Psoas muscle (tissue), 8 donors: Measurements from ENCODE around the gene LTO1. TPM values are rescaled to one million over a fixed set of nuclear protein-coding genes. Genes with fewer than 3 reads are reported as not detected.

ENCODE experiments used
- ATAC-seq, 4 donors: fragments of 200-7000 bp; cut with Tn5 transposase; one replicate each; pipeline ENCODE4 v1.9.1; 2020; ENCODE audit warnings: moderate library complexity in 3 of 4, mild to moderate bottlenecking in 2 of 4
- DNase-seq, 2 donors: peaks; one replicate each; pipeline ENCODE4 v3.0.0-alpha.2; 2020
- H3K27ac ChIP-seq: fragments of 200-600 bp; one replicate; pipeline ENCODE4 v1.8.0; 2022
- H3K27me3 ChIP-seq, 3 donors: fragments of 200-600 bp in 1 of 3; one replicate each; pipeline versions ENCODE4 v1.6.1 to v1.8.0; 2013 to 2022; ENCODE audit warnings: low read length in 2 of 3, mild to moderate bottlenecking in 2 of 3, moderate library complexity in 1 of 3; ENCODE audit not compliant: insufficient read depth in 3 of 3
- H3K36me3 ChIP-seq, 2 donors: fragments of 200-600 bp in 1 of 2; one replicate each; pipeline versions ENCODE4 v1.6.1 to v1.8.0; 2013 to 2022; ENCODE audit warnings: low read depth in 1 of 2, mild to moderate bottlenecking in 1 of 2, moderate library complexity in 1 of 2; ENCODE audit not compliant: insufficient read depth in 1 of 2
- H3K4me1 ChIP-seq: fragments of 200-600 bp; one replicate; pipeline ENCODE4 v1.8.0; 2022
- H3K4me3 ChIP-seq: fragments of 200-600 bp; one replicate; pipeline ENCODE4 v1.8.0; 2022; ENCODE audit warnings: mild to moderate bottlenecking
- H3K9me3 ChIP-seq: fragments of 200-600 bp; one replicate; pipeline ENCODE4 v1.8.0; 2022
- WGBS, 3 donors: extraction: QIAGEN DNeasy Blood & Tissue Kit; methylation state at CpG; one replicate each; pipeline versions ENCODE4 v1.1.6 to v1.1.7; 2013; 5-methylcytosine and 5-hydroxymethylcytosine counted together
- intact Hi-C, 2 donors: fragments of 100-400 bp; cut with DNase I; formaldehyde crosslinking; loops; one replicate each; pipeline versions ENCODE4 v1.11.0 to v1.14.2; 2022
- long read RNA-seq, 2 donors: library from polyadenylated mRNA; unstranded; transcript quantifications; one replicate each; pipeline ENCODE4 v2.0.0, GENCODE V29; 2021
- polyA plus RNA-seq, 3 donors: library from polyadenylated mRNA; stranded (reverse); fragments of 200-250 nt; gene quantifications; one replicate each; pipeline ENCODE4 v1.2.3, GENCODE V29; 2013
- total RNA-seq, 4 donors: library from RNA; stranded (reverse); fragmentation: NEBNext Ultra II Directional in 2 of 4; extraction: Animal tissue kit (Norgen Biotek cat#: 25700) in 2 of 4; gene quantifications; one replicate each; pipeline versions ENCODE4 v1.2.1 to v1.2.4, GENCODE V29; 2021 to 2023
- TF ChIP-seq, protein P1 (sequence below): fragments of 200-600 bp; IDR thresholded peaks from one replicate; pipeline ENCODE4 v1.8.0; 2022; ENCODE audit warnings: antibody characterized with exemption
- donor health status: healthy with polysubstance abuse.
- donor health status: DM: no; HTN: no; CAD: no; lungs with moderate emphysema.
- donor health status: Bipolar disorder and iron deficiency.
- donor health status: healthy.
- donor health status: DM: yes; HTN: yes; CAD: no.
- donor health status: DM: no; HTN: no; CAD: no.
- donor health status: DM: no; HTN: no; CAD: no.
- donor health status: DM: yes; HTN: yes; CAD: no.

The LTO1 gene, protein sequence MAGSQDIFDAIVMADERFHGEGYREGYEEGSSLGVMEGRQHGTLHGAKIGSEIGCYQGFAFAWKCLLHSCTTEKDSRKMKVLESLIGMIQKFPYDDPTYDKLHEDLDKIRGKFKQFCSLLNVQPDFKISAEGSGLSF
- 10 to 100 TPM in 1 of 4 donors, 1 to 10 TPM in 3; 8.5 to 15.5 (median 8.7) TPM for total RNA-seq
- polyA plus RNA-seq = 10 to 100 TPM in 2 of 3 donors, 1 to 10 TPM in 1; 9.2 to 28.1 (median 21.0) TPM
- long read RNA-seq, donor 1, partial matches to known transcripts = 0 of 10 reads
- long read RNA-seq, donor 1, other reads (novel, unspliced or antisense) = 4 of 10 reads
- long read RNA-seq, donor 2, transcript LTO1-215 (4 exons, 444 nt) = minor isoform, 6 of 27 reads
- long read RNA-seq, donor 2, transcript LTO1-201 (5 exons, 2,478 nt) = major isoform, 13 of 27 reads
- long read RNA-seq, donor 2, partial matches to known transcripts = 1 of 27 reads
- long read RNA-seq, donor 2, other reads (novel, unspliced or antisense) = 7 of 27 reads

GRCh38 chr11:69674886-69675714 is at the start of gene LTO1:
Gene LTO1, minus strand, starts transcription at chr11:69675353. Its CDS starts 114 bp downstream, at chr11:69675239.
- peak within 1 kb of the TSS; percentile 88 for H3K4me3 ChIP-seq
- H3K9me3 ChIP-seq = no peaks in the 10 kb centered on the region
- peaks cover 29% of the 10 kb centered on the region for H3K4me1 ChIP-seq
- TF ChIP-seq, protein P1, sequence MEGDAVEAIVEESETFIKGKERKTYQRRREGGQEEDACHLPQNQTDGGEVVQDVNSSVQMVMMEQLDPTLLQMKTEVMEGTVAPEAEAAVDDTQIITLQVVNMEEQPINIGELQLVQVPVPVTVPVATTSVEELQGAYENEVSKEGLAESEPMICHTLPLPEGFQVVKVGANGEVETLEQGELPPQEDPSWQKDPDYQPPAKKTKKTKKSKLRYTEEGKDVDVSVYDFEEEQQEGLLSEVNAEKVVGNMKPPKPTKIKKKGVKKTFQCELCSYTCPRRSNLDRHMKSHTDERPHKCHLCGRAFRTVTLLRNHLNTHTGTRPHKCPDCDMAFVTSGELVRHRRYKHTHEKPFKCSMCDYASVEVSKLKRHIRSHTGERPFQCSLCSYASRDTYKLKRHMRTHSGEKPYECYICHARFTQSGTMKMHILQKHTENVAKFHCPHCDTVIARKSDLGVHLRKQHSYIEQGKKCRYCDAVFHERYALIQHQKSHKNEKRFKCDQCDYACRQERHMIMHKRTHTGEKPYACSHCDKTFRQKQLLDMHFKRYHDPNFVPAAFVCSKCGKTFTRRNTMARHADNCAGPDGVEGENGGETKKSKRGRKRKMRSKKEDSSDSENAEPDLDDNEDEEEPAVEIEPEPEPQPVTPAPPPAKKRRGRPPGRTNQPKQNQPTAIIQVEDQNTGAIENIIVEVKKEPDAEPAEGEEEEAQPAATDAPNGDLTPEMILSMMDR = no peak
- H3K36me3 ChIP-seq = peaks cover 0 to 27% of the 10 kb centered on the region in 2 donors
- peak; percentile 97 to 98 for DNase-seq
- 3 to 4% (median 3%) methylated on average over 65 to 72 of the region's 72 CpGs for WGBS, 3 donors
- peak within 1 kb of the TSS; percentile 89 for H3K27ac ChIP-seq
- ATAC-seq = peak; percentile 99 to 100 (median 100)
- H3K27me3 ChIP-seq = no peaks in the 10 kb centered on the region
- intact Hi-C loops = no loop called here

GRCh38 chr11:69721745-69722144 is 46.6 kb upstream of the LTO1 start:
- H3K4me1 ChIP-seq = no peaks in the 10 kb centered on the region
- DNase-seq (no peak), ATAC-seq (no peak)
- H3K4me3 ChIP-seq = no peak overlapping the region
- no peaks in the 10 kb centered on the region for H3K36me3 ChIP-seq
- intact Hi-C loops = no loop called here
- no peaks in the 10 kb centered on the region for H3K9me3 ChIP-seq
- peaks cover 0 to 92% (median 20%) of the 10 kb centered on the region in 3 donors for H3K27me3 ChIP-seq
- WGBS, 3 donors = 30 to 44% (median 34%) methylated on average over 9 of the region's 9 CpGs
- H3K27ac ChIP-seq = no peak overlapping the region
- TF ChIP-seq, protein P1 = no peak

GRCh38 chr11:69721106-69721505 is 46.0 kb upstream of the LTO1 start:
- WGBS, 3 donors = 18 to 21% (median 19%) methylated on average over 14 of the region's 14 CpGs
- H3K36me3 ChIP-seq = no peaks in the 10 kb centered on the region

DNA sequence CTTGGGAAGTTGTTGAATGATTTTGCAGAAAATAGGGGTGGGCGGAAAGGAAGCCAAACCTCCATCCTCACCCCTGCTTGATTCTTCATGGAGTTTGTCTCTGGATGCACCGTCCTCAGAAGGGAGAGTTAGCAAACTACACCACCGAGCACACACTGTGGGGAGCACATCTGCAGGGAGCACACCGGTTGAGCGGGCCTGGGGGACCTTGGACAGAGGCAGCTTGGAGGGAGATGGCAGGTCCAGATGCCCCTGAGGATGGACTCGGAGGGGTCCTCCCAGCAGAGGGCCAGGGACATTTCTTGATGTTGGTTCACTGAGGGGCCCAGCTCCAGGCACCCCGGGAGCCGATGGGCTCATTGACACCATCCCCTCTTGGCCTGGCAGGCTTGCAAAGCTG is 43.8 kb upstream of the LTO1 start:
- WGBS, 3 donors = 52 to 73% (median 70%) methylated on average over 8 of the region's 8 CpGs
- Histone ChIP-seq H3K36me3 (no peaks in the 10 kb centered on the region), H3K27ac (no peak overlapping the region), H3K27me3 (peaks cover 0 to 79% (median 18%) of the 10 kb centered on the region in 3 donors), H3K9me3 (no peaks in the 10 kb centered on the region), H3K4me1 (no peaks in the 10 kb centered on the region), H3K4me3 (no peak overlapping the region)
- DNase-seq (no peak), ATAC-seq (no peak)
- intact Hi-C loops = no loop called here
- TF ChIP-seq, protein P1 = no peak

More at GRCh38 chr11:69721106-69721505, 46.0 kb upstream of the LTO1 start:
- intact Hi-C loops = no loop called here
- H3K4me3 ChIP-seq = no peak overlapping the region
- no peaks in the 10 kb centered on the region for H3K4me1 ChIP-seq
- H3K9me3 ChIP-seq = no peaks in the 10 kb centered on the region
- TF ChIP-seq, protein P1 = no peak
- DNase-seq (no peak), ATAC-seq (no peak)
- H3K27me3 ChIP-seq = peaks cover 0 to 93% (median 21%) of the 10 kb centered on the region in 3 donors
- H3K27ac ChIP-seq = no peak overlapping the region
